GM19328 (cell line): ENCODE data around the gene WDSUB1.

Experiments
- ATAC-seq: cut with Tn5 transposase; IDR thresholded peaks from one replicate; pipeline ENCODE4 v1.9.1; 2021; ENCODE audit warnings: mild to moderate bottlenecking, moderate library complexity; ENCODE audit not compliant: unreplicated experiment

Gene WDSUB1

GRCh38 chr2:159225025-159226016 is 61.2 kb downstream of the WDSUB1 start:
- no peak for ATAC-seq

- ATAC-seq = no peak
Measured at GRCh38 chr2:159224061-159224813, 62.3 kb downstream of the WDSUB1 start.

DNA sequence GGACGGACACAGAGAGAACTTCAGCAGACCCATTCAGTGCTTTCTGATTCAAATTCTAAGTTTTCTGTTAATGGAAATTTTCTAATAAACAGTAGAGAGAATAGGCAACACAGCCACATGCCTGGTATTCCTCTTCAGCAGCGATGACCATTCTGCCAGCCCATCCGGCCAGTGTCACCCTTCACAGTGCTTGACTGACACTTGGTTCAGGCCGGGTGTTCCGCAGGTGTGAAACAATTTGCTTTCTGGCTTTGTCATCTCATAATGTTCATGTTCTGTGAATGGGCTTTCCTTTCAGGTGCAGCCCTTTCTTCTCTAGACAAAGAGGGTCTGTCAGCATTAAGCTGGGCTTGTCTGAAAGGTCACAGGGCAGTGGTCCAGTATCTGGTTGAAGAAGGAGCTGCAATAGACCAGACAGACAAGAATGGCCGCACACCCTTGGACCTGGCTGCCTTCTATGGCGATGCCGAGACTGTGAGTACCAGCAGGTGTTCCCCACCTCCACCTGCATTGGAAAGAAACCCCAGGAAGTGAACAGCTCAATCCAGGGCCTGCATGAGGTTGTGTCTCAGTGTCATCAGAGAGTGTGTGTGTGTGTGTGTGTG is 67.0 kb downstream of the WDSUB1 start:
- no peak for ATAC-seq

GRCh38 chr2:159218389-159218788 is 68.1 kb downstream of the WDSUB1 start:
- ATAC-seq = no peak

DNA sequence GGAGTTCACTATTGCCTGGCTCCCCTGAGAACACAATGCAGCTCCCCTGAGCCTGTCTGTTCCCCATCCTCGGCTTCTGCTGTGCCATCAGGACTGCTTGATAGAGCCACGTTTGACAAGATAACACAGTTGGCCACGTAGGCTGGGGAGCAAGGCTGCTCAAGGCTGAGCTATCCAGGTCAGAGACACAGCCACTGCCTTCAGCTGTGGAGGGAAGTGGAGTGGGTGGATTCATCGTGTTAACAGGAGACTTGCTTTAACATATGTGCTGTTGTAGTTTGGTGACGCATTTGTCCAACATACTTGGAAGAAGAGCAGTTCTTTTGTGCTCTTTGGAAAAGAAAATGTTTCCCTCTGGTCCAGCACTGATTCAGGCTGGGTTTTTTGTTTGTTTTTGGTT is 68.8 kb downstream of the WDSUB1 start:
- ATAC-seq = no peak

DNA sequence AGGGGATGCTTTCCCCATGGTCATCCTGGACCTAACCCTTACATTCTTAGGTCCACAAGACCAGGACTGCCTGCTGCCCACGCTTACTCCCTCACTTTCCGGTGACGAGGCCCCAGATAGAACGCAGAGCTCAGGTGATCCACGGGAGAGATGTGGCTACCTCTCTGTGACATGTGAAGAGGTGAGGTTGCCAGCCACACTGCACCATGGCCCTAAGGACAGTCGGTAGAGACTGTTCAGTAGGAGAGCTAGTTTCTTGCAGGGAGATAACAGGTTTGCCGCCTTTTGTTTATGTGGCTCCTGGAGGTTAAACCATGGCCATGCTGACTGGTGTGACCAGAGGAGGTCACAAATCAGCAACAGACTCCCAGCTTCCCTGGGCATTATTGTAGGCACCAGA is 71.4 kb downstream of the WDSUB1 start:
- ATAC-seq = no peak

GRCh38 chr2:159214325-159214865 is 72.1 kb downstream of the WDSUB1 start:
- no peak for ATAC-seq

- ATAC-seq = no peak
Measured at GRCh38 chr2:159213296-159213695, 73.2 kb downstream of the WDSUB1 start.

GRCh38 chr2:159211447-159212396 is 74.8 kb downstream of the WDSUB1 start:
- no peak for ATAC-seq

DNA sequence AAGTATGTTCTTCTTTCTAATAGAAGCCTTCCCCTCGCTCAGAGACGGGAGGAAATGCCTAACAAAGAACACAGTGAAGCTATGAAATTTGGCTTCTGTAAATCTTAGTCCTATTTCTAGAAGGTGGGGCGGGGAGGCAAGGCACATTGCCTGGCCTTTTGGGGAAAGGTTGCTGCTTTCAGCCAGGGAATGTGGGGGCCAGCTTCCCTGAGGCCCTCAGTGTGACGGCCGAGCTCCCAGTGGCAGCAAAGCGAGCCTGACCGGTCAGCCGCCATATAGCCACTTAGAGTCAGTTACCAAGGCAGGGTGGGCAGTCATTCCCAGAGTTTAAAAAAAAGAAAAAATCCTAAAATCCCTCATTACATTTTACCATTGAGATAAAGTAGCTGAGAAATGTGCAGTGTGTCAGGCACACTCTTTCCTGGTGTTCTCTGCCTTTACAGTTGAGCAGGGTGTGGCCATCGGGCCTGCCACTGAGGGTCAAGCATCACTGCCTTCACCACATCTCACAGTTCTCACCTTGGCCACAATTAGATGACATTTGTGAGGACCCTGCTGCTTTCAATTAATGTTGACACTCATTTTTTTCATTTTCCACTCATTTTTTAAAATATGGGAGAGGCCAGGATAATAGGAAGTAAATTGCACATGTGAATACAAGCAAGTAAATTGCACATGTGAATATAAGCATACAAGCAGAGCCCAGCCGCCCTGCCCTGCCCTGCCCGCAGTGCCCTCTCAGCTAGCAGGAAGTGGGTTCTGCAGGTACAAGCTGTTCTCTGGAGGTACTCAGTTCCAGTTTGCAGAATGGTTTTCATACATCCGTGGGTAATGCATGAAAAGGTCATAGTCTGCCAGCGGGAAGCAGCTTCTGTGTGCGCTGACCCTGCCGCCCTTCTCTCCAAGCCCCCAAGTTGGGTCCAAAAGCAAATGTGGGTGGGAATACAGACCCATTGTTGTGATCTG is 76.9 kb downstream of the WDSUB1 start:
- peak; percentile 52 for ATAC-seq

- no peak for ATAC-seq
Measured at GRCh38 chr2:159208438-159208837, 78.1 kb downstream of the WDSUB1 start.

GRCh38 chr2:159206736-159207380 is 79.6 kb downstream of the WDSUB1 start:
- no peak for ATAC-seq

- ATAC-seq = no peak
Measured at GRCh38 chr2:159204381-159205144, 81.9 kb downstream of the WDSUB1 start.

DNA sequence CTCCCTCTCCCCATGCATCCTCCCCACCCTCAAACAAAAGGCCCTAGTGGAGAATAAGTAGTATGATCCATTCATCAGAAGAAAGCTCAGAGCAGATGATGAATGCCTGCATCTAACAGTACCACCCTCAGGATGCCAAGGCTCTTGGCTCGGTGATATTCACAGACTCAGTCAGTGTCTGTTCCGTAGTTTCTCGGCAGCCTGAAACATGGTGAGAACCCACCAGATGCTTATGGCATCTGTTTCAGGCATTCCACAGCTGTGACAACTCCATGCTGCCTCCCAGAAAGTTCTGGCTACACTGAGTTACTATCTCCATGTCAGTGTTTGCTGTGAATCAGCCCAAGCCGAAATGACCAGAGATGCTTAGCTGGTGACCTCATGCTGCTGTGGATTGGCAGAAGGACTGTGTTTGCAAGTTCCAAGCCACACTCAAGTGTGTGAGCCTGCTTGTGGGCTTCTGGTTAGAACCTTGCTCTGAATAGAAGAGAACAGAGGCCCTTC is 83.9 kb downstream of the WDSUB1 start:
- no peak for ATAC-seq

GRCh38 chr2:159201360-159202063 is 85.0 kb downstream of the WDSUB1 start:
- ATAC-seq = peak; percentile 85

DNA sequence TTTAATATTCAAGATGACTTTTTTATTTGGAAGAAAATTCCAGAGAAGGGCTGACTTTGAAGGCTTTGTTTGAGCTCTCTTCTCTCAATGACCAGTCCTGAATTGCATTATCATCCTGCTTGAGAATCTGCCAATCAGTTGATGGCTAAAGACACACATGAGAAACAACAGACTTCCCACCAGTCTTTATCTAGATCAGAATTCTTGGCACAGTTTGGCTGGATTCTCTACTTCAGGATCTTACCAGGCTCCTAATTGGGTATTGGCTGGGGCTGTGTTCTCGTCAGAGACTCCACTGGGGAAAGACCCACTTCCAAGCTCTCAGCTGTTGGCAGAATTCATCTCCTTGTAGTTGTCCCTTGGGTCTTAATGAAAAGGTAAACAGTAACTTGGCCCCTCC is 86.0 kb downstream of the WDSUB1 start:
- ATAC-seq = no peak
